AG04449 (cell line): ENCODE data around the gene CD6.

Experiments used
- CTCF ChIA-PET: fragments of 350-600 bp; formaldehyde crosslinking; extraction: SDS; loops from one replicate; lab custom pipeline; 2021; ENCODE audit warnings: antibody characterized with exemption; lab: Yijun Ruan, JAX
- POLR2A ChIA-PET: fragments of 400-600, 350-600 bp; formaldehyde crosslinking; extraction: SDS; loops from one replicate; lab custom pipeline; 2020; ENCODE audit warnings: antibody characterized with exemption, inconsistent platforms; lab: Yijun Ruan, JAX
- DNase-seq: peaks from one replicate; pipeline ENCODE4 v3.0.0-alpha.2; 2010; ENCODE audit warnings: low read depth, low spot score
- H3K4me3 ChIP-seq: 2 replicates; pipeline ENCODE4 v1.5.1; 2011; ENCODE audit warnings: low read depth, mild to moderate bottlenecking, control low read depth, low read length
- TF ChIP-seq, protein P1 (sequence below): IDR thresholded peaks from one replicate; pipeline ENCODE4 v1.5.1; 2011; ENCODE audit warnings: mild to moderate bottlenecking, moderate library complexity, low read length, control low read depth, inconsistent platforms; ENCODE audit not compliant: insufficient read depth; ENCODE audit errors: missing control alignments

The CD6 gene

GRCh38 chr11:60927600-60927999 lies 43.9 kb upstream of the CD6 start:
- POLR2A ChIA-PET: no interaction called here
- H3K4me3 ChIP-seq: no peak overlapping the region
- DNase-seq: no peak
- CTCF ChIA-PET: interaction anchor here (1.0 to 1.2 kb wide), 2 partner anchors 13 to 14 kb away, joined by 3 read pairs; partner anchors contain the start of gene TMEM109
- TF ChIP-seq, protein P1, sequence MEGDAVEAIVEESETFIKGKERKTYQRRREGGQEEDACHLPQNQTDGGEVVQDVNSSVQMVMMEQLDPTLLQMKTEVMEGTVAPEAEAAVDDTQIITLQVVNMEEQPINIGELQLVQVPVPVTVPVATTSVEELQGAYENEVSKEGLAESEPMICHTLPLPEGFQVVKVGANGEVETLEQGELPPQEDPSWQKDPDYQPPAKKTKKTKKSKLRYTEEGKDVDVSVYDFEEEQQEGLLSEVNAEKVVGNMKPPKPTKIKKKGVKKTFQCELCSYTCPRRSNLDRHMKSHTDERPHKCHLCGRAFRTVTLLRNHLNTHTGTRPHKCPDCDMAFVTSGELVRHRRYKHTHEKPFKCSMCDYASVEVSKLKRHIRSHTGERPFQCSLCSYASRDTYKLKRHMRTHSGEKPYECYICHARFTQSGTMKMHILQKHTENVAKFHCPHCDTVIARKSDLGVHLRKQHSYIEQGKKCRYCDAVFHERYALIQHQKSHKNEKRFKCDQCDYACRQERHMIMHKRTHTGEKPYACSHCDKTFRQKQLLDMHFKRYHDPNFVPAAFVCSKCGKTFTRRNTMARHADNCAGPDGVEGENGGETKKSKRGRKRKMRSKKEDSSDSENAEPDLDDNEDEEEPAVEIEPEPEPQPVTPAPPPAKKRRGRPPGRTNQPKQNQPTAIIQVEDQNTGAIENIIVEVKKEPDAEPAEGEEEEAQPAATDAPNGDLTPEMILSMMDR: no peak

- POLR2A ChIA-PET: no interaction called here
- CTCF ChIA-PET: no interaction called here
- TF ChIP-seq, protein P1: no peak
- no peak overlapping the region for H3K4me3 ChIP-seq
- no peak for DNase-seq
These were observed 42.9 kb upstream of the CD6 start for GRCh38 chr11:60928563-60929001.

DNA sequence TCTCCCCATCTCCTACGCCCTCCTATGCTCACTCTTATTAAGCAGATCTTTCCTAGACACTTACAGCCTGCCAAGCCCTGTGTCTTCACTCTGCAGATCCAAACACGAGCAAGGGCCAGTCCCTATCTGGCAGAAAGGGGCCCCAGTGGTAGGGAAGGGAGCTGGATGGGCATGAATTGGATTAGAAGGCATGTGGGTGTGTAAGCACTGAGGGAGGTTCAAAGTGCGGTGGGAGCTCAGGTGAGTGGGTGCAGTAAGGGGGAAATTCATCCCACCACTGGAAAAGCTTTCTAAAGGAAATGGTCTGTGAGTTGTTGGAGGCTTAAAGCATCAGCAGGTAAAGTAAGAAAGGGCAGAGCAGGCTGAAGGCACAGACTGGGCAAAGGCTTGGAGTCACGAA lies 41.7 kb upstream of the CD6 start:
- no peak for DNase-seq
- ChIA-PET POLR2A (no interaction called here), CTCF (interaction anchor here (1.0 to 1.5 kb wide), 2 partner anchors 31 to 257 kb away, joined by 3 to 4 read pairs; no protein-coding TSS in a partner anchor)
- TF ChIP-seq, protein P1: no peak
- H3K4me3 ChIP-seq: no peak overlapping the region

- ChIA-PET CTCF (interaction anchor here (1.0 to 1.5 kb wide), 2 partner anchors 31 to 257 kb away, joined by 3 to 4 read pairs; no protein-coding TSS in a partner anchor), POLR2A (no interaction called here)
- TF ChIP-seq, protein P1: no peak
- no peak overlapping the region for H3K4me3 ChIP-seq
- no peak for DNase-seq
These were observed 41.1 kb upstream of the CD6 start for GRCh38 chr11:60930394-60930793.

- CTCF ChIA-PET: interaction anchor here (1.2 to 2.0 kb wide), 2 partner anchors 13 to 16 kb away, joined by 3 to 6 read pairs; no protein-coding TSS in a partner anchor
- POLR2A ChIA-PET: no interaction called here
These were observed 39.6 kb upstream of the CD6 start for GRCh38 chr11:60931917-60932316.

GRCh38 chr11:60932605-60933356 lies 38.7 kb upstream of the CD6 start:
- TF ChIP-seq, protein P1: no peak
- no peak for DNase-seq
- CTCF ChIA-PET: interaction anchor here (2.0 kb wide), 1 partner anchor 17 kb away, joined by 6 read pairs; no protein-coding TSS in a partner anchor
- H3K4me3 ChIP-seq: no peak overlapping the region
- POLR2A ChIA-PET: no interaction called here

More at GRCh38 chr11:60931917-60932316, 39.6 kb upstream of the CD6 start:
- DNase-seq: no peak
- TF ChIP-seq, protein P1: no peak
- H3K4me3 ChIP-seq: no peak overlapping the region
